HEK293T (cell line): ENCODE data around the gene FBLN2.
"Not testable (repeated sequence)": the region's sequence is repeated elsewhere in the genome, so short reads cannot be mapped to it uniquely, and the experiment has no call there.

Source experiments
- CTCF ChIA-PET: fragments of 350-600 bp; formaldehyde crosslinking; extraction: SDS; loops from one replicate; lab custom pipeline; 2021; ENCODE audit warnings: antibody characterized with exemption, inconsistent platforms; lab: Yijun Ruan, JAX
- POLR2A ChIA-PET: fragments of 350-600 bp; formaldehyde crosslinking; extraction: SDS; loops from one replicate; lab custom pipeline; 2020; ENCODE audit warnings: antibody characterized with exemption, inconsistent platforms; lab: Yijun Ruan, JAX
- DNase-seq: peaks from one replicate; pipeline ENCODE4 v3.0.0; 2012; ENCODE audit warnings: mixed read lengths; ENCODE audit errors: extremely low spot score
- ARNT ChIP-seq: fragments of 450-650 bp; IDR thresholded peaks from 2 replicates; pipeline ENCODE4 v1.6.1; 2017; ENCODE audit warnings: mild to moderate bottlenecking
- BHLHE40 ChIP-seq: fragments of 450-650 bp; IDR thresholded peaks from 2 replicates; pipeline ENCODE4 v1.6.1; 2016; ENCODE audit warnings: mild to moderate bottlenecking, moderate library complexity, borderline replicate concordance
- CTBP1 ChIP-seq: fragments of 450-650 bp; IDR thresholded peaks from 2 replicates; pipeline ENCODE4 v1.6.1; 2016; ENCODE audit warnings: borderline replicate concordance
- ELF4 ChIP-seq: fragments of 450-650 bp; IDR thresholded peaks from 2 replicates; pipeline ENCODE4 v1.6.1; 2017; ENCODE audit warnings: antibody characterized with exemption
- FOXA1 ChIP-seq: fragments of 450-650 bp; IDR thresholded peaks from 2 replicates; pipeline ENCODE4 v1.6.1; 2016; ENCODE audit warnings: mild to moderate bottlenecking
- FOXK2 ChIP-seq: fragments of 450-650 bp; IDR thresholded peaks from 2 replicates; pipeline ENCODE4 v1.6.1; 2016; ENCODE audit warnings: mild to moderate bottlenecking
- FOXM1 ChIP-seq: fragments of 450-650 bp; IDR thresholded peaks from 2 replicates; pipeline ENCODE4 v1.6.1; 2017; ENCODE audit warnings: mild to moderate bottlenecking, borderline replicate concordance
- HDGF ChIP-seq: fragments of 450-650 bp; IDR thresholded peaks from 2 replicates; pipeline ENCODE4 v1.6.1; 2017; ENCODE audit warnings: antibody characterized with exemption, borderline replicate concordance
- L3MBTL2 ChIP-seq: fragments of 450-650 bp; conservative IDR thresholded peaks from 2 replicates; pipeline ENCODE4 v1.6.1; 2016; ENCODE audit warnings: mild to moderate bottlenecking
- LEF1 ChIP-seq: fragments of 450-650 bp; IDR thresholded peaks from 2 replicates; pipeline ENCODE4 v1.6.1; 2017; ENCODE audit warnings: mild to moderate bottlenecking, borderline replicate concordance
- NFRKB ChIP-seq: fragments of 450-650 bp; IDR thresholded peaks from 2 replicates; pipeline ENCODE4 v1.6.1; 2016; ENCODE audit warnings: mild to moderate bottlenecking, moderate library complexity
- SP1 ChIP-seq: fragments of 450-650 bp; IDR thresholded peaks from 2 replicates; pipeline ENCODE4 v1.6.1; 2017
- SUZ12 ChIP-seq: fragments of 450-650 bp; IDR thresholded peaks from 2 replicates; pipeline ENCODE4 v1.6.1; 2016; ENCODE audit warnings: mild to moderate bottlenecking
- TARDBP ChIP-seq: fragments of 450-650 bp; IDR thresholded peaks from 2 replicates; pipeline ENCODE4 v1.6.1; 2016
- ZNF384 ChIP-seq: fragments of 450-650 bp; IDR thresholded peaks from 2 replicates; pipeline ENCODE4 v1.6.1; 2016
- TF ChIP-seq, protein P1 (sequence below): fragments of 450-650 bp; IDR thresholded peaks from 2 replicates; pipeline ENCODE4 v1.6.1; 2016

The FBLN2 gene

DNA sequence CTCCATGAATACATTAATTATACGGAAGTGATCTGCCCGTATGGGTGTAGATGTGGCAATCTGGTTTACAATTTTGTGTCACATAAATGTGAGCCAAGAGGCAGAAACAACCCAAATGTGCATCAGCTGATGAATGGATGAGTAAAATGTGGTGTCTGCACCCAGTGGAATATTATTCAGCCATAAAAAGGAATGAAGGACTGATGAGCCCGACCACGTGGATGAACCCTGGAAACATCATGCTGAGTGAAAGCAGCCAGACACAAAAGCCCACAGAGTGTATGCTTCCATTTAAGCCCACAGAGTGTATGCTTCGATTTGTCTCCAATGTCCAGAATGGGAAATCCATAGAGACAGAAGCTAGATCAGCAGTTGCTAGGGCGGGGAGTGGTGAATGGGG, 27.6 kb upstream of the FBLN2 start:
- DNase-seq = no peak
- POLR2A ChIA-PET = no interaction called here
- CTCF ChIA-PET = no interaction called here
- no peak for TF ChIP-seq SUZ12
- TF ChIP-seq SP1 = no peak
- TF ChIP-seq LEF1 = no peak
- TF ChIP-seq CTBP1 = no peak
- TF ChIP-seq TARDBP = no peak
- TF ChIP-seq ARNT = no peak
- no peak for TF ChIP-seq BHLHE40

GRCh38 chr3:13521749-13522148, 27.2 kb upstream of the FBLN2 start:
- DNase-seq, CTCF ChIA-PET, POLR2A ChIA-PET: not testable (repeated sequence)

DNA sequence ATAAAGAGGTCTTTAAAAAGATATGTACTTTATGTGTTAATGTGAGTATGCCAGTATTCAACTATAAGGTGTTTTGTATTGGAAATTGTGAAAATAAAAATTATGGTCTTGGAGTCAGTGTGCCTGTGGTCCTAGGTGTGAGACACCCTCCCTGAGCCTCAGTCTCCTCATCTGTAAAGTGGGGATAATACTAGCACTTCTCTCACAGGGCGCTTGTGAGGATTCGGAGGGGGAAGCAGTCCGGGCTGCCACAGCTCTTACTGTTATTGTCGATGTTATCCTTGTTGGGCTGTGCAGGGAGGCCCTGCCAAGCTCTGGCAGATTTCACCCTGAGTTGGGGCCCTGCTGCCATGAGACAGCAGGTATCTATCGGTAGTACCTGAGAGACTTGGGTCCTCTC, 26.7 kb upstream of the FBLN2 start:
- ChIA-PET CTCF (no interaction called here), POLR2A (no interaction called here)
- TF ChIP-seq ELF4 (no peak), FOXK2 (no peak), FOXM1 (no peak), L3MBTL2 (no peak), CTBP1 (no peak), SP1 (no peak), ZNF384 (no peak)
- no peak for DNase-seq

DNA sequence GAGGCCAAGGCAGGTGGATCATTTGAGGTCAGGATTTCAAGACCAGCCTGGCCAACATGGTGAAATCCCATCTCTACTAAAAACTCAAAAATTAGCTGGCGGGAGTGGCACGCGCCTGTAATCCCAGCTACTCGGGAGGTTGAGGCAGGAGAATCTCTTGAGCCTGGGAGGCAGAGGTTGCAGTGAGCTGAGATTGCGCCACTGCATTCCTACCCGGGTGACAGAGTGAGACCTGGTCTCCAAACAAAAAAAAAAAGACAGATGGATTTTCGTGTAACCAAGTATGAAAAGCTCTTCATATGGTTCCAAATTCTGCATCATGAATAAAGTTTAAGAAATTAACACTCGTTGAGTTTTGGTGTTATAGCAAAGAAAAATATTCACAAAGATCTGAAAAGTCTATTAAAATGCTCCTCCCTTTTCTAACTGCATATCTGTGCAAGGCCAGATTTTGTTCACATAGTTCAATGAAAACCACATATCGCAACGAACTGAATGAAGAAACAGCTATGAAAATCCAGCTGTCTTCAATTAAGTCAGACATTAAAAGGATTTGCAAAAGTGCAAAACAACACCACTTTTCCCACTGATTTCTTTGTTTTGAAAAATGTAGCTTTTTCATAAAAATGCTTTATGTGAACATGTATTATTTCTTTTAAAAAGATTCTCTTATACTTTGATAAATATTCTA, 23.8 kb upstream of the FBLN2 start:
- CTCF ChIA-PET = interaction anchor here (1.3 kb wide), 1 partner anchor 123 kb away, joined by 3 read pairs; no protein-coding TSS in a partner anchor

DNA sequence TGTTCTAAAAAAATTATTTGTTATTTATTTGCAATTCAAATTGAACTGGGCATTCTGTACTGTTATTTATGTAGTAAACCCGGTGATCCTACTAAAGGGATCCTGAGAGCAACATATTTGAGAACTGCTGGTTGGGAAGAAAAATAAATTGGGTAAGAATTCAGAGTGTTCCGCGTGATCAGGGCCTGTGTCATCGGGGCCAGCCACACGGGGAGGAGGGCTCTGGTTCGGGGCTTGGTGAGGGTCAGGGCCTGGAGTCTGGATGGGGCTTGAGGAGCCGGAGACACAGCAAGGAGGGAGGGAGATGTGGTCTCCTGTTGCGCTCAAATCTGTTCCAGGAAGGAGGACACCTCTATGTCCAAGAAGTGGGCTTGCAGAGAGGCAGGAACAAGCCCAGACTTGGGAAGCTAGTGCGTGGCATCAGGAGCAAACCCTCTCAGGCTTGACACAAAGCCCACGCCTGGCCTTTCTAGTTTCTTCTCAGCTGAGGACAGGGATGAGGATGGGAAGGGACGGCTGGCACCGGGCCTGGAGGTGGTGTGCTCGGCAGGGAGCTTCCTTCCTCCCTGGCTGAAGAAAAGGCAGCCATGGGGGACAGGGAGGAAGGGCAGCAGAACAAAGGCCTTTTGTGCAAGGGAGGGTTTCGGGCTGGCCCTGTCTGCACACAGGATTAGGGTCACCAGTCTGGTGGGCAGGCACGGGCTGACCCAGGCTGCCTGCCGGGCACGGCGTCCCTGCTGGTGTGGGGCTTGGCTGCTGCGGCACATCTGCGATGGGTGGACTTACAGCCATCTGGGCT, 22.9 kb upstream of the FBLN2 start:
- CTCF ChIA-PET = interaction anchor here (1.3 kb wide), 1 partner anchor 122 kb away, joined by 3 read pairs; no protein-coding TSS in a partner anchor
- no peak for DNase-seq
- TF ChIP-seq ELF4 (no peak), HDGF (no peak), FOXA1 (no peak), BHLHE40 (no peak), CTBP1 (no peak)
- POLR2A ChIA-PET = no interaction called here

More for the DNA sequence above, 23.8 kb upstream of the FBLN2 start:
- POLR2A ChIA-PET = no interaction called here
- TF ChIP-seq TARDBP (no peak), ARNT (no peak), L3MBTL2 (no peak), NFRKB (no peak)
- no peak for DNase-seq

DNA sequence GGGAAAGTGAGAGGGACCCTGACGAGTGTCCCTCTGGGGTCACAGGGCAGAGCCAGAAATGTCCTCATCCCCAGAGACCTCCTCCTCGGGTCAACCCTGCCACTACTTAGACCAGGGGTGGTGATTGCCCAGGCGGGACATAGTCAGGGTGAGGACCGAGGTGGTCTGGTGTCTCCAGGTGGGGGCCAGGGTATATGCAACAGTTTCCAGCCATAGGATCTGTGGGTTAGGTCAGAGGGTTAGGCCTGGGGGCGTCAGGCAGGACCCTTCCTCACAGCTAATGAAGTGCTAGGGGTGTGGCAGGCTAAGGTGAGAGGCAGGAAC, 22.3 kb upstream of the FBLN2 start:
- CTCF ChIA-PET = no interaction called here
- POLR2A ChIA-PET = no interaction called here
- TF ChIP-seq TARDBP = no peak
- no peak for TF ChIP-seq FOXM1
- no peak for TF ChIP-seq SP1
- DNase-seq = no peak

GRCh38 chr3:13528217-13528867, 20.6 kb upstream of the FBLN2 start:
- no peak for TF ChIP-seq FOXK2
- no peak for TF ChIP-seq CTBP1
- TF ChIP-seq BHLHE40 = no peak
- TF ChIP-seq TARDBP = no peak
- no peak for TF ChIP-seq SP1
- no peak for TF ChIP-seq ELF4
- no peak for TF ChIP-seq SUZ12
- no peak for TF ChIP-seq NFRKB
- no peak for TF ChIP-seq FOXM1
- TF ChIP-seq, protein P1, sequence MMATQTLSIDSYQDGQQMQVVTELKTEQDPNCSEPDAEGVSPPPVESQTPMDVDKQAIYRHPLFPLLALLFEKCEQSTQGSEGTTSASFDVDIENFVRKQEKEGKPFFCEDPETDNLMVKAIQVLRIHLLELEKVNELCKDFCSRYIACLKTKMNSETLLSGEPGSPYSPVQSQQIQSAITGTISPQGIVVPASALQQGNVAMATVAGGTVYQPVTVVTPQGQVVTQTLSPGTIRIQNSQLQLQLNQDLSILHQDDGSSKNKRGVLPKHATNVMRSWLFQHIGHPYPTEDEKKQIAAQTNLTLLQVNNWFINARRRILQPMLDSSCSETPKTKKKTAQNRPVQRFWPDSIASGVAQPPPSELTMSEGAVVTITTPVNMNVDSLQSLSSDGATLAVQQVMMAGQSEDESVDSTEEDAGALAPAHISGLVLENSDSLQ = no peak
- TF ChIP-seq ARNT = no peak
- no peak for TF ChIP-seq LEF1
- no peak for TF ChIP-seq L3MBTL2
- TF ChIP-seq HDGF = no peak
- TF ChIP-seq FOXA1 = no peak
- ChIA-PET POLR2A (no interaction called here), CTCF (interaction anchor here (0.6 kb wide), 1 partner anchor 899 kb away, joined by 3 read pairs; no protein-coding TSS in a partner anchor)
- DNase-seq = peak; percentile 69
